ENCODE data around the gene TCF15. TPM values are rescaled to one million over a fixed set of nuclear protein-coding genes. Genes with fewer than 3 reads are reported as not detected.
"Not testable (repeated sequence)": the region's sequence is repeated elsewhere in the genome, so short reads cannot be mapped to it uniquely, and the experiment has no call there.

TCF15 gene
- total RNA-seq, 4 donors from 2014 or later: 2.3 to 5.7 (median 3.3) TPM

- intact Hi-C loops (cut with DNase I): no loop called here
- H3K36me3 ChIP-seq: no peaks in the 10 kb centered on the region
- peaks cover 0 to 38% (median 0%) of the 10 kb centered on the region in 4 donors for H3K27me3 ChIP-seq
- H3K27ac ChIP-seq (replicated peaks in 1 of 4): no peak overlapping the region
- WGBS: 77% methylated on average over 5 of the region's 5 CpGs
- no peaks in the 10 kb centered on the region for H3K9me3 ChIP-seq
- DNase-seq (ENCODE audit: extremely low spot score): no peak
- TF ChIP-seq POLR2A (IDR thresholded peaks at IDR 0.05; ENCODE audit: low read depth) (no peak), EP300 (IDR thresholded peaks at IDR 0.05) (no peak), POLR2AphosphoS5 (IDR thresholded peaks at IDR 0.05) (no peak), CTCF (IDR thresholded peaks at IDR 0.05) (no peak)
- H3K4me1 ChIP-seq: peaks cover 0 to 1% (median 0%) of the 10 kb centered on the region in 4 donors
- no peak overlapping the region for H3K4me3 ChIP-seq
Observed at GRCh38 chr20:582204-582603, 27.9 kb downstream of the TCF15 start.

DNA sequence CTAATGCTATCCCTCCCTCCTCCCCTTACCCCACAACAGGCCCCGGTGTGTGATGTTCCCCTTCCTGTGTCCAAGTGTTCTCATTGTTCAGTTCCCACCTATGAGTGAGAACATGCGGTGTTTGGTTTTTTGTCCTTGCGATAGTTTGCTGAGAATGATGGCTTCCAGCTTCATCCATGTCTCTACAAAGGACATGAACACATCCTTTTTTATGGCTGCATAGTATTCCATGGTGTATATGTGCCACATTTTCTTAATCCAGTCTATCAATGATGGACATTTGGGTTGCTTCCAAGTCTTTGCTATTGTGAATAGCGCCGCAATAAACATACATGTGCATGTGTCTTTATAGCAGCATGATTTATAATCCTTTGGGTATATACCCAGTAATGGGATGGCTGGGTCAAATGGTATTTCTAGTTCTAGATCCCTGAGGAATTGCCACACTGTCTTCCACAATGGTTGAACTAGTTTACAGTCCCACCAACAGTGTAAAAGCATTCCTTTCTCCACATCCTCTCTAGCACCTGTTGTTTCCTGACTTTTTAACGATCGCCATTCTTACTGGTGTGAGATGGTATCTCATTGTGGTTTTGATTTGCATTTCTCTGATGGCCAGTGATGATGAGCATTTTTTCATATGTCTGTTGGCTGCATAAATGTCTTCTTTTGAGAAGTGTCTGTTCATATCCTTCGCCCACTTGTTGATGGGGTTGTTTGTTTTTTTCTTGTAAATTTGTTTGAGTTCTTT lies 31.0 kb downstream of the TCF15 start:
- DNase-seq (ENCODE audit: extremely low spot score); H3K9me3 ChIP-seq; intact Hi-C loops (cut with DNase I); H3K36me3 ChIP-seq; H3K4me3 ChIP-seq; H3K27ac ChIP-seq (replicated peaks in 1 of 4): not testable (repeated sequence)
- Histone ChIP-seq H3K27me3 (peaks cover 0 to 48% (median 0%) of the 10 kb centered on the region in 4 donors), H3K4me1 (peaks cover 0 to 22% (median 0%) of the 10 kb centered on the region in 4 donors)
- WGBS: 88% methylated on average over 8 of the region's 8 CpGs

DNA sequence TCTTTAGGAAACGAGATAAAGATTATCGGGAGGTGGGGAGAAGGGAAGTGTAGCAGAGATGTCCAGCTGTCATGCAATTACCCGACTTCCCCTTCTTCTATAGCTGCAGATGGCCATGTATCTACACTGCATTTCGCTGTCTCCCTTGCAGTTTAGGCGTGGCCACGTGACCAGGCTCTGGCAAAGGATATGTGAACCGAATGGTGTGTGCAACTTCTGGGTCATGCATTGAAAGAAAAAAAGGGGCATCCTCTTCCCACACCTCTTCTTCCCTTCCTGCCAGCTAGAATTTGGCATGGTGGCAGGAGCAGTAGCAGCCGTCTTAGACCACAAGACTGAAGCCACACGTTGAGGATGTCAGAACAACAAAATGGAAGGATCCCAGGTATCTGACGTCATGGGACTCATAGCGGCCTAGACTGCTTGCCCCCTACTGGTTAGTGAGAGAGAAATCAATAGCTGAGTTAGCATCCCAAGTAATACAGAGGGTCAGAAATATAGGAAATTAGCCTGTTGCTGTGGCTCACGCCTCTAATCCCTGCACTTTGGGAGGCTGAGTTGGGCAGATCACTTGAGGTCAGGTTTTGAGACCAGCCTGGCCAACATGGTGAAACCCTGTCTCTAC lies 32.8 kb downstream of the TCF15 start:
- Histone ChIP-seq H3K4me3 (no peak overlapping the region), H3K4me1 (peaks cover 8 to 40% (median 9%) of the 10 kb centered on the region in 4 donors), H3K9me3 (no peaks in the 10 kb centered on the region), H3K36me3 (no peaks in the 10 kb centered on the region), H3K27me3 (peaks cover 0 to 49% (median 0%) of the 10 kb centered on the region in 4 donors), H3K27ac (replicated peaks in 1 of 4) (no peak overlapping the region)
- intact Hi-C loops (cut with DNase I): no loop called here
- TF ChIP-seq POLR2A (IDR thresholded peaks at IDR 0.05; ENCODE audit: low read depth): no peak
- TF ChIP-seq POLR2AphosphoS5 (IDR thresholded peaks at IDR 0.05): no peak
- TF ChIP-seq CTCF (IDR thresholded peaks at IDR 0.05): no peak
- no peak for TF ChIP-seq EP300 (IDR thresholded peaks at IDR 0.05)
- no peak for DNase-seq (ENCODE audit: extremely low spot score)
- WGBS: 67% methylated on average over 12 of the region's 12 CpGs

GRCh38 chr20:576156-576555 lies 34.0 kb downstream of the TCF15 start:
- no peaks in the 10 kb centered on the region for H3K9me3 ChIP-seq
- peaks cover 20 to 51% (median 20%) of the 10 kb centered on the region in 4 donors for H3K4me1 ChIP-seq
- TF ChIP-seq CTCF (IDR thresholded peaks at IDR 0.05): no peak
- no peak for TF ChIP-seq POLR2A (IDR thresholded peaks at IDR 0.05; ENCODE audit: low read depth)
- no peak for TF ChIP-seq POLR2AphosphoS5 (IDR thresholded peaks at IDR 0.05)
- TF ChIP-seq EP300 (IDR thresholded peaks at IDR 0.05): no peak
- WGBS: 55% methylated on average over 3 of the region's 3 CpGs
- H3K27ac ChIP-seq (replicated peaks in 1 of 4): no peak overlapping the region
- no peak for DNase-seq (ENCODE audit: extremely low spot score)
- intact Hi-C loops (cut with DNase I): no loop called here
- no peak overlapping the region for H3K4me3 ChIP-seq
- no peaks in the 10 kb centered on the region for H3K36me3 ChIP-seq
- peaks cover 0 to 49% (median 0%) of the 10 kb centered on the region in 4 donors for H3K27me3 ChIP-seq

- DNase-seq (ENCODE audit: extremely low spot score): no peak
- Histone ChIP-seq H3K27me3 (peaks cover 0 to 58% (median 0%) of the 10 kb centered on the region in 4 donors), H3K4me3 (no peak overlapping the region), H3K9me3 (no peaks in the 10 kb centered on the region), H3K27ac (replicated peaks in 1 of 4) (no peak overlapping the region), H3K4me1 (peaks cover 22 to 55% (median 23%) of the 10 kb centered on the region in 4 donors), H3K36me3 (no peaks in the 10 kb centered on the region)
- intact Hi-C loops (cut with DNase I): no loop called here
- TF ChIP-seq EP300 (IDR thresholded peaks at IDR 0.05) (no peak), CTCF (IDR thresholded peaks at IDR 0.05) (no peak), POLR2A (IDR thresholded peaks at IDR 0.05; ENCODE audit: low read depth) (no peak), POLR2AphosphoS5 (IDR thresholded peaks at IDR 0.05) (no peak)
- WGBS: 87% methylated on average over 3 of the region's 3 CpGs
Observed at GRCh38 chr20:575230-575629, 34.9 kb downstream of the TCF15 start.

Measured in esophagus muscularis mucosa (tissue), 4 donors.